ENCODE data around the gene MINDY4B.

MINDY4B gene

DNA sequence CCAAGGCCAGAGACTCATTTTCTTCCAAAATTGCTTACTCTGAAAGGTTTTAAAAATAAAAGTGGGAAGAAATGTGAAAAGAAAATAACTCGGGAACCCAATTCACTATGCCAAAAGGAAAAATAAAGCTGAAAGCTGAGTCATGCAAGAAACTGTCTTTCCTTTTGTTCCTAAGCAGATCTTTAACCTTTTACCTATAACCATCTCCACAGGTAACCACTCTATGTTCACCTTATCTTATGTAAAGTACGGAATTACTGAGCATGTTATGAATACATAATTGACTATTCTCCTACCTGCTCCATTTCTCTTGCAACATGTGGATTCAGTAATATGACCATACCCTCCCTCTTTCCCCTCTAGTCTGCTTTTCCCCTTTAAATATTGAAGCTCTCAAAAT lies 62.0 kb downstream of the MINDY4B start:
- DNase-seq: no peak

DNA sequence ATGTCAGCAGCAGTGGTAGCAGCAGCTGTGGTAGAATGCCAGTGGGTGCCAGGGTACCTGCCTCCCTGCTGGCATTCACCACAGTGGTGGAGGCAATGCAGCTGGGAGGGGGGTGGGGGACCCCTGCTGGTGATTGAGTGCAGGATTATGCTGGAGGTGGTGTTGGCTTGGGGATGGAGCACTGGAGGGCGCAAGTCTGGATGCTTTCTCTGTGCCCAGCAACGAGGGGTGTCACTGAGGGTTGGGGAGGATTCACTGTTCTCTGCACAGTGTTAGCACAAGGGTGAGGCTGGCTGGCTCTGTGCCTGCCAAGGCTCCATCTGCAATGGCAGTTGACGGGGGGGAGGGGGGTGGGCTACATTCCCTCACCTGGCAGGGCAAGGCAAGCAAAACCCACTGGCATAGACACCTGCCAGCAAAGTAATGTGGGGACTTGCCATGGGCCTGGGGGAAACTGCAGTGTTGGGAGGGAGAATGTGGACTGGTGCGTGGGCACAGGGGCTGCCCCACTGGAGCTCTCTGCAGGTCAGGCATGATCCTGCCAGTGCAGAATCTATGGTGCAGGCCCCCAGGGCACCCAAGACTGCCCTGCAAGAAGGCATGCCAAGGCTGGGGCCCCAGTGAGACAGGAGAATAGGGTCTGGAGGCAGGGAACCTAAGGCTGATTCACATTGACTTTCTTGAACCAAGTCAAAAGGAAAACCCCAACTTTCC lies 64.3 kb downstream of the MINDY4B start:
- DNase-seq: no peak

DNA sequence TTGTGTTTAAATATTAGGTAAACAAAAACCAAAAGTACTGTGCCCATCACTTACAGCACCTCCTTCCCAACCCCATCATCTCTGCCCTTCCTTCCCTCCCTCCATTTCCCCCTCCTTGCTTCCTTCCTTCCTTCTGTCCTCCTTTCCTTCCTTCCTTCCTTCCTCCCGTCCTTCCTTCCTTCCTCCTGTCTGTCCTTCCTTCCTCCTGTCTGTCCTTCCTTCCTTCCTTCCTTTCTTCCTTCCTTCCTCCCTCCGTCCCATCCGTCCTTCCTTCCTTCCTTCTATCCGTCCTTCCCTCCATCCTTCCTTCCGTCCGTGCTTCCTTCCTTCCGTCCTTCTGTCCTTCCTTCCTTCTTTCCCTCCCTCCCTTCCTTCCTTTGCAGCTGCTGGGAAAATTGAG lies 74.5 kb downstream of the MINDY4B start:
- DNase-seq: no peak

GRCh38 chr3:150830094-150830681 lies 75.1 kb downstream of the MINDY4B start:
- no peak for DNase-seq

DNA sequence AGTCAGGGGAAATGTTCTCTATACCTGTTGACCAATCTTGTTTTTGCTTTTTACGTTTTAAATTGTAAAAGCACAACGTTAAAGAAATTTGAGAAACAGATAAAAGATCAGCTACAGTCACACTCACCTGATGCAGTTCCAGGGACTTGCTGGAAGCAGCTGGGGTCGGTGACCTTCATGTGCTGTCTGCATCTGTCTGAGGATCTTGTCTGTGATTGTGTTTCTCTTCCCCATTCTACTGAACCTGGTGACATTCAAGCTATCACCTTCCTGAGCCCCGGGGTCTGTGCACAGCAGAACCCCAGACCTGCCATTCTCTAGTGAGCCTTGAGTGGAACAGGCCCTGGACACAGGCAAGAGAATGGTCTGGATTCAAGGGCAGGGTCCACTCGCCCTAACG lies 75.8 kb downstream of the MINDY4B start:
- DNase-seq: no peak

GRCh38 chr3:150828997-150829396 lies 76.2 kb downstream of the MINDY4B start:
- DNase-seq: no peak

DNA sequence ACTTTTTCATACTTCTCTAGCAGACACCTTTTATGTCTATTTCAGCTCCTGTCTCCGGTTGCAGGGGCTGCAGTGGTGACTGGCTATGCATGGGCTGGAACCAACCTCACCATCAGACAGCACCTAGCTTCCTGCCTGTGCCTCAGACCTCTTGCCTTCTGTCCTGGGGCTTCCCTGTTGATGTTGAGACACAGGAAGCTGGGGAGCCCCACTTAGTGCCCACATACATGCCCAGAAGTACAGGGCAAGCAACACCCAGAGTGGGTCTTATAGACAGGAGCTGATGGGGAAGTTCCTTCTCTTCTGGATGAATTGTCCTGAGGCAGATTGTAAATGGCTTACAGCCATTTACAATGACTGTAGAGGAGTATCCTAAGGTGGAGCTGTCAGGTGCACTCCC lies 77.0 kb downstream of the MINDY4B start:
- DNase-seq: no peak

DNA sequence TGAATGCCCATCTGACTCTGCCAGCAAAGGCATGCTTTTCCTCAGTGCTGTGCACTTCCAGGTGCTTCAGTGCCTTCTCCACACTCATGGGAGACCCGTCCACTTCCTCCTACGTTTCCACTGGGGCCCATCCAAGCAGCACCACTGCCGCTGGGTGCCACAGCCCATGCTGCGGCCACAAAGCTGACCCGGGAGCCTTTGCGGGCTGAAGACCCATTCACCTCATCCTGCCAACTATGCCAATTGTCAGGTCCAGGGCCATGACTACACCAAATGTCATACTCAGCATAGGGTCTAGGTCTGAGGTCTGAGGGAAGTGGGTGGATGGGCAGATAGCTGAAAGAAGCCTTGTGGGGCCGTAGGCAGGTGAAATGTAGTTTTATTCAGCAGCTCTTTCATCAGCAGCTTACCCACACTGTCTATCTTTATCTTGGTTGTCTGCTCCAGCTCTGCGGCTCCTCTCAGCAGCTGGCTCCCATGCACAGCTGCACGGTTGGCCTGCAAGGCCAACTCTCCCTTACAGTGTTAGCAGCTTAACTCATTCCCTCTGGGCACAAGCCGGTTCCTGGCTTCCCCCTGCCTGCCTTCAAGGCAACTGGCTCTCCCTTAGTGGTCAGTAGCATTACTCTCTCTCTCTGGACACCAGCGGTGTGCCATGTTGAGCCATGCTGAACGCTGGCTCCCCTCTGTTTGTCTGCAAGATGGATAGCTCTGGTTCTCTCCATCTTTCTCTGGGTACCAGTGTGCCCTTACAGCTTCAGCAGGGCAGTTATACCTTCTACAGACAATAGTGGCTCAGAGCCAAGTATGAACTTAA lies 78.6 kb downstream of the MINDY4B start:
- no peak for DNase-seq

GRCh38 chr3:150825916-150826377 lies 79.3 kb downstream of the MINDY4B start:
- DNase-seq: no peak

DNA sequence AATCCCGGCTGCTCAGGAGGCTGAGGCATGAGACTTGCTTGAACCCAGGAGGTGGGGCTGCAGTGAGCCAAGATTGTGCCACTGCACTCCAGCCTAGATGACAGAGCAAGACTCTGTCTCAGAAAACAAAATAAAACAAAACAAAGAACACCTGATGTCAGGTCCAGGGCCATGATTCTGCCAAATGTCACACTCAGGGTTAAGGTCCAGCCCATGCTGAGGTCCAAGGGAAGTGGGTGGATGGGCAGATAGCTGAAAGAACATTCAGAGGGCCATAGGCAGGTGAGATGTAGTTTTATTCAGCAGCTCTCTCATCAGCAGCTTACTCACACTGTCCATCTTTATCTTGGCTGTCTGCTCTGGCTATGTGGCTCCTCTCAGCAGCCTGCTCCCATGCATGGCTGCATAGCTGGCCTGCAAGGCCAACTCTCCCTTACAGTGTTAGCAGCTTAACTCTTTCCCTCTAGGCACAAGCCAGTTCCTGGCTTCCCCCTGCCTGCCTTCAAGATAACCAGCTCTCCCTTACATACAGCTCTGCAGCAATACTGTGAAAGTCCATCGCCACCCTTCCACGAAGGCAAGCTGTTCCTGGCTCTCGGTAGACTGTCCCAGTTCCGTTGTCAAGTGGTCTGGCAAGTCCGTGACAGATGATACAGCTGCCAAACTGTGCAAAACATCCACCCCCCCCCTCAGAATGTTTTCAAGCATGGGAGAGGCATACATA lies 79.9 kb downstream of the MINDY4B start:
- DNase-seq: no peak

DNA sequence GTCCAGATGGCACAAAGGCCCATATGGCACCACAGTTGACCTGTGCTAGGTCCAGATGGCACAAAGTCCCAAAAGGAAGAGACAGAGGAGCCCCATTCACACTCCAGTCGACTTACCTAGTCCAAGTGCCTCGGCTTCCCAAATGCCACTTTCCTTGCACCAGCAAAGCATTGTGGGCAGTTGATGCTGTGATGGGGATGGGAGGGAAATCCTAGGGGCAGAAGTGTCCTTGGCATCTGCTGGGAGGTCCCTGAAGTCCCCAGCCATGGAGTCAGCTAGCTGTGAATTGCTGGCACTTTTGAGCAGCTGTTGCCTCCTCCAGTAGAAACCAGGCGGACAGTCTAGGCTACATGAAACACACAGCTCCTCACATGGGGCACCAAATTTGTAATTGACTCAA lies 82.0 kb downstream of the MINDY4B start:
- no peak for DNase-seq

GRCh38 chr3:150822636-150823035 lies 82.6 kb downstream of the MINDY4B start:
- DNase-seq: no peak
